Superior temporal gyrus (tissue), 1 donor: Measurements from ENCODE around the gene TRMT10B.
"Not testable (repeated sequence)": the region's sequence is repeated elsewhere in the genome, so short reads cannot be mapped to it uniquely, and the experiment has no call there.

Source experiments
- DNase-seq: peaks from one replicate; pipeline ENCODE4 v3.0.0-alpha.2; 2016; ENCODE audit errors: extremely low spot score

TRMT10B gene

GRCh38 chr9:37800631-37801286, 47.2 kb downstream of the TRMT10B start, which contains the start of gene DCAF10:
TSS of gene DCAF10 (plus strand) at chr9:37800797. CDS start at chr9:37800867, 70 bp downstream.
- peak; percentile 81 for DNase-seq

DNA sequence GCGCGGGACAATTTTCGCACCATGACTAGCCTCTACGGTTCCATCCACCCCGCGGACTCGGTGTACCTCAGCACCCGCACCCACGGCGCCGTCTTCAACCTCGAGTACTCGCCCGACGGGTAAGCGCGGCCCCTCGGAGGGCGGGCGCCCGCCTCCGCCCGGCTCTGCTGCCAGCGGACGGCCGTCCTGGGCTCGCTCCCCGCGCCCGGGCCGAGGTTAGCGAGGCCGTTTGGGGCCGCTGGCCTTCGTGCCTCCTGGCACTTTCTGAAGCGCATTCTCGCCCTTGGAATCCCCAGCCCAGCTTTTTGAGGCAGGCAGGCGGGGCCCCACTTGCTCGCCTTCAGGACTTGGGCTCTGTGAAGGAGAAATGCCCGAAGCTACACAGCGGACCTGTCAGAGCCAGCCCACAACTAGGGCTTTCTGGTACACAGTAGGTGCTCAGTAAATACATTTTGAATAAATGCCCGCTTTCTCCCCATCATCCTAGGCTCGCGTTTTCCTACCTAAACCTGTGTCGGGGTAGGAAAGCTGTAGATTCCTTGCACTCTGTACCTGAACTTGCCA, 47.8 kb downstream of the TRMT10B start:
- no peak for DNase-seq

DNA sequence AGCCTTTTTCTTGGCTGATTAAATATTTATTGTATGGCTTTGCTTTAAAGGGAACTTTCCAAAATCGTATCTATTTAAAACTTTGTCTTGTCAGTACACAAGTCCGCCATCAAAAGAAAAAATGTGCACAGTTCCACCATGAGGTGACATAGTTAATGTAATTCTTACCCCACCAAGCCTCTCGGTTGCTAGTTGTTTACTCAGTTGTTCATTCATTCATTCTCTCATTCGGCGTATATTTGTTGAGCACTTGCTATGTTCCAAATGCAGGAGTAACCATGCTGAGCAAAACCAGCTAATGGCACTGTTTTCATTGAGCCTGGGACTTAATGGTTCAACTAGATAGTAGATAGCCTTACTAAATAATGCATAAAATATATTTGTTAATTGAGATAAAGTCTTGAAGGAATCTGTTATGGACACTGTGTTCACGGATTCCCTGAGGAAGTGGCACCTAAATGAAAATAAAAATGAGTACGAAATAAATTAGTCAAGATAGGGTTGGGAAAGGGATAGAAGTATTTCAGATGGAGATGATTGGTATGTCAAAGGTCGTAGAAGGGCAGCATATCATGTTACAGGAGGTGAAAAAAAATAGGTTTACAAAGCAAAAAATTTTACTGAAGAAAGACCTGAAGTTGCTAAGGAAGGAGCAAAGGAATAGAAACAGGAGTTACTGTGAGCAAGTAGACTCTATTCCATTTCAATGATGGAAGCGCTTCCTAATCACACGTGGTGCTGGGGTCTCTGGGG, 48.5 kb downstream of the TRMT10B start:
- DNase-seq: no peak

GRCh38 chr9:37806271-37806670, 52.7 kb downstream of the TRMT10B start:
- no peak for DNase-seq

- not testable (repeated sequence) for DNase-seq
Measured at GRCh38 chr9:37809676-37810075, 56.1 kb downstream of the TRMT10B start.

GRCh38 chr9:37811906-37812476, 58.4 kb downstream of the TRMT10B start:
- DNase-seq: no peak

DNA sequence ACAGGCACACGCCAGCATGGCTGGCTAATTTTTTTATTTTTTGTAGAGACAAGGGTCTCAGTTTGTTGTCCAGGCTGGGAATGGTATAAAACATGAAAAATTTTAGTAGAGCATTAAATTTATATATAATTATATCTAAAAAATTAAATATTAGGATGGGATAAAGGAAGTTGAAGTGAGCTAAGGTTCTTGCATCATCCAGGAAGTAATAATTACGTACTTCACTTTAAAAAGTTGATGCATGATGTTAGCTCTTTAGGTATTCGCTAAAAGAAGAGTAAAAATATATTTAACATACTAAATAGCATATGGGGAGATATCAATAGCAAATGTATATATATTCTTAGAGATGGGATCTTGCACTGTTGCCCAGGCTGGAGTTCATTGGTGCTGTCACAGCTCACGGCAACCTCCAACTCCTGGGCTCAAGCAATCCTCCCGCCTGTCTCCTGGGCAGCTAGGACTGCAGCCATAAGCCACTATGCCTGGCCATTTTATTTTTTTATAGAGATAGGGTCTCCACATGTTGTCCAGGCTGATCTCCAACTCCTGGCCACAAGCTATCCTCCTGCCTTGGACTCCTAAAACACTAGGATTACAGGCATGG, 59.3 kb downstream of the TRMT10B start:
- no peak for DNase-seq

- DNase-seq: no peak
Measured at GRCh38 chr9:37818849-37819248, 65.2 kb downstream of the TRMT10B start.

GRCh38 chr9:37820142-37820541, 66.5 kb downstream of the TRMT10B start:
- no peak for DNase-seq

GRCh38 chr9:37825174-37825573, 71.6 kb downstream of the TRMT10B start:
- not testable (repeated sequence) for DNase-seq

GRCh38 chr9:37827483-37828165, 74.0 kb downstream of the TRMT10B start:
- no peak for DNase-seq
